ENCODE results near the gene MAML2.

DNA sequence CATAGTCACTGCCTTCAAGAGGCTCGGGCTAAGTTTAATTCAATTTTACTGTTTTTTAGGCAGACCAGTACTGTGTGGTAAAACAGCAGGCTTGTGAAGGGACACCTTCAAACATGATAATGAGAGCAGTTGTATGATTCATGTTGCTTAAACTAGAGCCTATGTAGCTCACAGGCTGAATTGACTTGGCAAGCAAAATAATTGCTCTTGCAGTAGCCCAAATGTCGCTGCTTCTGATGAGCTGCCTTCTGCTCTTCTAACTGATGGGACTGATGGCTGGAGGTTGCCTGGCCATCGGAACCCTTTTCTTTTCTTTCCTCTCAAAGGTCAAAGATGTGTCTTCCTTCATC is 137.6 kb downstream of the MAML2 start:
- TF ChIP-seq MAFK (conservative IDR thresholded peaks at IDR 0.05 in 1 of 2, IDR thresholded peaks at IDR 0.05 in 1 of 2; ENCODE audit: low read length in 2 of 2): no peak
- TF ChIP-seq, protein P1, sequence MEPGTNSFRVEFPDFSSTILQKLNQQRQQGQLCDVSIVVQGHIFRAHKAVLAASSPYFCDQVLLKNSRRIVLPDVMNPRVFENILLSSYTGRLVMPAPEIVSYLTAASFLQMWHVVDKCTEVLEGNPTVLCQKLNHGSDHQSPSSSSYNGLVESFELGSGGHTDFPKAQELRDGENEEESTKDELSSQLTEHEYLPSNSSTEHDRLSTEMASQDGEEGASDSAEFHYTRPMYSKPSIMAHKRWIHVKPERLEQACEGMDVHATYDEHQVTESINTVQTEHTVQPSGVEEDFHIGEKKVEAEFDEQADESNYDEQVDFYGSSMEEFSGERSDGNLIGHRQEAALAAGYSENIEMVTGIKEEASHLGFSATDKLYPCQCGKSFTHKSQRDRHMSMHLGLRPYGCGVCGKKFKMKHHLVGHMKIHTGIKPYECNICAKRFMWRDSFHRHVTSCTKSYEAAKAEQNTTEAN (CRISPR knock-in tag; conservative IDR thresholded peaks at IDR 0.05): no peak
- TF ChIP-seq, protein P2, sequence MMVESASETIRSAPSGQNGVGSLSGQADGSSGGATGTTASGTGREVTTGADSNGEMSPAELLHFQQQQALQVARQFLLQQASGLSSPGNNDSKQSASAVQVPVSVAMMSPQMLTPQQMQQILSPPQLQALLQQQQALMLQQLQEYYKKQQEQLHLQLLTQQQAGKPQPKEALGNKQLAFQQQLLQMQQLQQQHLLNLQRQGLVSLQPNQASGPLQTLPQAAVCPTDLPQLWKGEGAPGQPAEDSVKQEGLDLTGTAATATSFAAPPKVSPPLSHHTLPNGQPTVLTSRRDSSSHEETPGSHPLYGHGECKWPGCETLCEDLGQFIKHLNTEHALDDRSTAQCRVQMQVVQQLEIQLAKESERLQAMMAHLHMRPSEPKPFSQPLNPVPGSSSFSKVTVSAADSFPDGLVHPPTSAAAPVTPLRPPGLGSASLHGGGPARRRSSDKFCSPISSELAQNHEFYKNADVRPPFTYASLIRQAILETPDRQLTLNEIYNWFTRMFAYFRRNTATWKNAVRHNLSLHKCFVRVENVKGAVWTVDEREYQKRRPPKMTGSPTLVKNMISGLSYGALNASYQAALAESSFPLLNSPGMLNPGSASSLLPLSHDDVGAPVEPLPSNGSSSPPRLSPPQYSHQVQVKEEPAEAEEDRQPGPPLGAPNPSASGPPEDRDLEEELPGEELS (CRISPR knock-in tag; IDR thresholded peaks at IDR 0.05): no peak
- TF ChIP-seq, protein P3, sequence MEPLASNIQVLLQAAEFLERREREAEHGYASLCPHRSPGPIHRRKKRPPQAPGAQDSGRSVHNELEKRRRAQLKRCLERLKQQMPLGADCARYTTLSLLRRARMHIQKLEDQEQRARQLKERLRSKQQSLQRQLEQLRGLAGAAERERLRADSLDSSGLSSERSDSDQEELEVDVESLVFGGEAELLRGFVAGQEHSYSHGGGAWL (CRISPR knock-in tag; IDR thresholded peaks at IDR 0.05): no peak
- TF ChIP-seq ZNF510 (CRISPR knock-in tag; IDR thresholded peaks at IDR 0.05; ENCODE audit: low read depth): no peak
- no peak for TF ChIP-seq MYC (CRISPR knock-in tag; IDR thresholded peaks at IDR 0.05; ENCODE audit: borderline replicate concordance)
- no peak for TF ChIP-seq MAZ (IDR thresholded peaks at IDR 0.05; ENCODE audit: borderline replicate concordance, low read depth, low read length)
- TF ChIP-seq MAZ (CRISPR knock-in tag; IDR thresholded peaks at IDR 0.05; ENCODE audit: low read depth): no peak
- no peak for TF ChIP-seq ZNF496 (CRISPR knock-in tag; IDR thresholded peaks at IDR 0.05; ENCODE audit: insufficient replicate concordance)
